HepG2 (cell line): ENCODE results near the gene CCDC126. TPM values are rescaled to one million over a fixed set of nuclear protein-coding genes. Genes with fewer than 3 reads are reported as not detected.

ENCODE experiments used
- AKNA ChIP-seq: sonication (generic); formaldehyde crosslinking; IDR thresholded peaks from 2 replicates; pipeline ENCODE4 v1.4.0; 2020; ENCODE audit warnings: missing genetic modification reagents, borderline replicate concordance
- ATF7-NPFF ChIP-seq: sonication (generic); formaldehyde crosslinking; IDR thresholded peaks from 2 replicates; pipeline ENCODE4 v1.8.1; 2023; ENCODE audit warnings: mild to moderate bottlenecking, low read depth, missing genetic modification reagents, moderate library complexity
- CENPT ChIP-seq: sonication (generic); formaldehyde crosslinking; IDR thresholded peaks from 2 replicates; pipeline ENCODE4 v1.8.0; 2022; ENCODE audit warnings: low read depth, mild to moderate bottlenecking, moderate library complexity, missing genetic modification reagents
- LCORL ChIP-seq, 2 experiments: fragments of 450-650 bp in 1 of 2; sonication (generic) in 1 of 2; formaldehyde crosslinking in 1 of 2; IDR thresholded peaks; 2 replicates each; pipeline versions ENCODE4 v1.5.0 to v1.6.1; 2017 to 2020; ENCODE audit warnings: antibody characterized with exemption in 1 of 2, missing genetic modification reagents in 1 of 2
- SP5 ChIP-seq: IDR thresholded peaks from 2 replicates; pipeline ENCODE4 v1.6.1; 2016; ENCODE audit warnings: low read depth, borderline replicate concordance
- TCF7 ChIP-seq: sonication (generic); IDR thresholded peaks from 2 replicates; pipeline ENCODE4 v1.6.1; 2016; ENCODE audit warnings: antibody characterized with exemption, low read depth
- TRAFD1 ChIP-seq: sonication (generic); formaldehyde crosslinking; IDR thresholded peaks from 2 replicates; pipeline ENCODE4 v1.5.1; 2020; ENCODE audit warnings: missing genetic modification reagents, mild to moderate bottlenecking, borderline replicate concordance
- YEATS2 ChIP-seq: sonication (generic); formaldehyde crosslinking; IDR thresholded peaks from 2 replicates; pipeline ENCODE4 v1.4.0; 2020; ENCODE audit warnings: missing genetic modification reagents, borderline replicate concordance
- ZMYM4 ChIP-seq: sonication (generic); formaldehyde crosslinking; IDR thresholded peaks from 2 replicates; pipeline ENCODE4 v1.8.1; 2023; ENCODE audit warnings: mild to moderate bottlenecking, missing genetic modification reagents
- ZNF337 ChIP-seq: sonication (generic); formaldehyde crosslinking; IDR thresholded peaks from 2 replicates; pipeline ENCODE4 v1.5.1; 2020; ENCODE audit warnings: missing genetic modification reagents, low read depth, mild to moderate bottlenecking, borderline replicate concordance
- ZNF383 ChIP-seq: sonication (generic); formaldehyde crosslinking; IDR thresholded peaks from 2 replicates; pipeline ENCODE4 v1.4.0; 2020; ENCODE audit warnings: missing genetic modification reagents, mild to moderate bottlenecking, borderline replicate concordance
- ZNF556 ChIP-seq: sonication (generic); formaldehyde crosslinking; IDR thresholded peaks from 2 replicates; pipeline ENCODE4 v1.4.0; 2020; ENCODE audit warnings: mild to moderate bottlenecking, missing genetic modification reagents, borderline replicate concordance
- ZNF878 ChIP-seq: sonication (generic); formaldehyde crosslinking; IDR thresholded peaks from 2 replicates; pipeline ENCODE4 v1.8.1; 2023; ENCODE audit warnings: mild to moderate bottlenecking, missing genetic modification reagents, moderate library complexity
- ZSCAN12 ChIP-seq: sonication (generic); formaldehyde crosslinking; IDR thresholded peaks from 2 replicates; pipeline ENCODE4 v1.9.0; 2021; ENCODE audit warnings: mild to moderate bottlenecking, missing genetic modification reagents
- ZSCAN21 ChIP-seq: sonication (generic); formaldehyde crosslinking; IDR thresholded peaks from 2 replicates; pipeline ENCODE4 v1.8.0; 2022; ENCODE audit warnings: mild to moderate bottlenecking, missing genetic modification reagents, moderate library complexity, borderline replicate concordance
- polyA plus RNA-seq, 8 experiments: library from polyadenylated mRNA; depleted of rRNA in 3 of 8; stranded (reverse) in 7 of 8; unstranded in 1 of 8; fragments of >200 nt; fragmentation: Illumina TruSeq in 4 of 8; extraction: Trizol in 4 of 8; gene quantifications; 2 replicates each; pipeline versions ENCODE4 v1.2.1 to v1.2.3, GENCODE V29; 2011 to 2016; ENCODE audit warnings: low read depth in 4 of 8, missing spikeins in 1 of 8, mixed read lengths in 1 of 8; ENCODE audit not compliant: insufficient read depth in 1 of 8
- total RNA-seq, 5 experiments: library from RNA; depleted of rRNA; stranded (reverse); fragments of >200 nt; fragmentation: Illumina TruSeq; extraction: Trizol; gene quantifications; 2 replicates each; pipeline ENCODE4 v1.2.3, GENCODE V29; 2016; ENCODE audit warnings: low read depth in 1 of 5
- TF ChIP-seq, protein P1 (sequence below): sonication (generic); formaldehyde crosslinking; IDR thresholded peaks from 2 replicates; pipeline ENCODE4 v1.4.0; 2020; ENCODE audit warnings: low read depth, mild to moderate bottlenecking, missing genetic modification reagents

CCDC126 gene
- total and polyA plus RNA-seq, 2 of the 13 experiments (the other 11 are each of a cell fraction or from before 2014, with no cell fraction given) = 3.5 to 9.3 TPM

DNA sequence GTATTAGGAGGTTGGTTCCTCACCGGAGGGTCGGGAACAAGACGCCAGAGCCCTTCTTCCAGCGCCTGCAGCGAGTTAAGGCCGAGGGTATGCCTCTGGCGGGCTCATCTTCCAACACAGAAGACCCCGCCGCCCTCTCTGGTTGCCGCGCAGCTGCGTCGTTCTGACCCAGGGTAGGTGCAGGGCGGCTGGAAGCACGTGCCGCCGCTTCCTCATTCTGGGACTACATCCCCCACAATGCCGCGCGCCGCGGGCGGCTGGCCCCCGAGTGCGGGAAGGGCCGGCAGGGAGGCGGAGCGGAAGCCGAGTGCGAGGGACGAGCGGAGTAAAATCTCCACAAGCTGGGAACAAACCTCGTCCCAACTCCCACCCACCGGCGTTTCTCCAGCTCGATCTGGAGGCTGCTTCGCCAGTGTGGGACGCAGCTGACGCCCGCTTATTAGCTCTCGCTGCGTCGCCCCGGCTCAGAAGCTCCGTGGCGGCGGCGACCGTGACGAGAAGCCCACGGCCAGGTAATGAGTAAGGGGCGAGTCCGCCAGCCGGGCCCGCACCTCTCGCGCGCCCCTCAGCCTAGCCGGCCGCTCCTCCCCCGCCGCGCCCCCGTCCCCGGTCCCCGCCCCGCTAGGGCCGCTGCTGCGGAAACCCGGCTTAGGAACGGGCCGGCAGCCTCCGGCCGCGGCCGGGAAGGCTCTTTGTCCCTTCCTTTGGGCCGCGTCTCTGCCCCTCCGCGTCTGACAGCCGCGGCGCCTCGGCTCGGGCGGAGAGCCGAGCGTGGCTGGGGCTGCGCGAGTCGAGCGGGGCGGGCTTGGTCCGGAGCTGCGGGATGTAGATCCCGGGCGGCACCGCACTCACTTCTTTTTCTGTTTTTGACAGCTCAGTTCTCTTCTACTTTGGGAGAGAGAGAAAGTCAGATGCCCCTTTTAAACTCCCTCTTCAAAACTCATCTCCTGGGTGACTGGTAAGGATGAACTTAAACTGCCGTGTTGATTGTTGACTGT is at the start of gene CCDC126 (continued):
- TF ChIP-seq ZNF556 (CRISPR knock-in tag) = peak; percentile 48; the same call in 1 of the 2 replicates
- peak; percentile 69 for TF ChIP-seq ATF7-NPFF (CRISPR knock-in tag)
- no peak for TF ChIP-seq ZNF337 (CRISPR knock-in tag)
- TF ChIP-seq ZNF383 (CRISPR knock-in tag) = no peak
- peak; percentile 58; the same call in 1 of the 2 replicates for TF ChIP-seq CENPT (CRISPR knock-in tag)
- TF ChIP-seq ZNF878 (CRISPR knock-in tag) = peak; percentile 93
- no peak for TF ChIP-seq TRAFD1
- TF ChIP-seq ZSCAN21 (CRISPR knock-in tag) = peak; percentile 61
- TF ChIP-seq AKNA (CRISPR knock-in tag) = no peak
- TF ChIP-seq, protein P1, sequence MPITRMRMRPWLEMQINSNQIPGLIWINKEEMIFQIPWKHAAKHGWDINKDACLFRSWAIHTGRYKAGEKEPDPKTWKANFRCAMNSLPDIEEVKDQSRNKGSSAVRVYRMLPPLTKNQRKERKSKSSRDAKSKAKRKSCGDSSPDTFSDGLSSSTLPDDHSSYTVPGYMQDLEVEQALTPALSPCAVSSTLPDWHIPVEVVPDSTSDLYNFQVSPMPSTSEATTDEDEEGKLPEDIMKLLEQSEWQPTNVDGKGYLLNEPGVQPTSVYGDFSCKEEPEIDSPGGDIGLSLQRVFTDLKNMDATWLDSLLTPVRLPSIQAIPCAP (CRISPR knock-in tag) = no peak
- peak; percentile 63 for TF ChIP-seq SP5
- TF ChIP-seq YEATS2 (CRISPR knock-in tag) = peak; percentile 65; the same call in 1 of the 2 replicates
- peak; percentile 91 for TF ChIP-seq ZMYM4 (CRISPR knock-in tag)
- TF ChIP-seq ZSCAN12 = no peak; the same call in 1 of the 2 replicates
- TF ChIP-seq LCORL (IDR thresholded peaks at IDR 0.05) = no peak
- peak; percentile 85 for TF ChIP-seq LCORL (CRISPR knock-in tag; IDR thresholded peaks at IDR 0.05)
- no peak for TF ChIP-seq TCF7
